ENCODE results near the gene FUT8. TPM values are rescaled to one million over a fixed set of nuclear protein-coding genes. Genes with fewer than 3 reads are reported as not detected.

The FUT8 gene
- total and polyA plus RNA-seq, 2 of the 8 experiments (the other 6 are each of a cell fraction or from before 2014, with no cell fraction given): 10.5 to 25.1 TPM

DNA sequence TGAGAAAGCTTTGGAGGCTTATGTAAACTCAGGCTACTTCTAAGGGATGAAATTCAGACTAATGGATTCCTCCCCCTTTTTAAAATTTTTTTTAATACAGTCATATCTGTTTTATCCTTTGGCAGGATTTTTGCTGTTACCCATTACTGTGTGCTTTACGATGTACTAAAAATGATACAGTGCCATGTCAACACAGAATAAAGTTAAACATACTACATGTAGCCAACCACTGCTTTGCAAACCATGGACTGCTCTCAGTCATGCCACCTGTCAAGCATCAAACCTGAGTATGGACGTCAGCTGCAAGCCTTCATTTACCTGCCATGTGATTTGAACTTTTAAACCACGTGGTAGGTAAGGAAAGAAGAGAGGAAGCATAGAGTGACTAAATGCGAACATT is 325.8 kb downstream of the FUT8 start:
- no peak overlapping the region for H3K14ac ChIP-seq (ENCODE audit: insufficient read length)
- H4K5ac ChIP-seq (ENCODE audit: insufficient read length, low read depth, low read length): no peak overlapping the region
- no peak overlapping the region for H4K8ac ChIP-seq (ENCODE audit: extremely low read depth, insufficient read depth, low read length)
- H2BK5ac ChIP-seq (ENCODE audit: low read depth, low read length): no peak overlapping the region
- H3K18ac ChIP-seq (ENCODE audit: extremely low read depth, low read length): no peak overlapping the region
- no peak overlapping the region for H2BK15ac ChIP-seq (ENCODE audit: low read length)
- no peaks in the 10 kb centered on the region for H3K79me1 ChIP-seq (ENCODE audit: low read depth, low read length)
- H3K79me2 ChIP-seq (ENCODE audit: control insufficient read depth in 1 of 2, insufficient read depth in 2 of 2, low read length in 2 of 2): no peaks in the 10 kb centered on the region
- H2BK20ac ChIP-seq (ENCODE audit: low read length): no peak overlapping the region
- no peak overlapping the region for H3K4me3 ChIP-seq (ENCODE audit: extremely low read depth in 1 of 4, insufficient read depth in 2 of 4, low read depth in 3 of 4, low read length in 4 of 4)
- H4K20me1 ChIP-seq (replicated peaks in 1 of 2; ENCODE audit: control insufficient read depth in 1 of 2, insufficient read depth in 2 of 2, low read length in 2 of 2): no peaks in the 10 kb centered on the region
- ChIA-PET POLR2A (ENCODE audit: partially characterized antibody) (no interaction called here), CTCF (ENCODE audit: partially characterized antibody) (no interaction called here)
- H3K9ac ChIP-seq (replicated peaks in 1 of 4; ENCODE audit: extremely low read depth in 1 of 4, low read depth in 3 of 4, low read length in 3 of 4): no peak overlapping the region
- FAIRE-seq (no peak), DNase-seq (ENCODE audit: low read depth in 1 of 2, low spot score in 2 of 2) (no peak)
- 92% methylated on average over 4 of the region's 4 CpGs; no CpG with 5 or more reads in 1 of the 2 experiments for WGBS, 2 experiments (ENCODE audit: extremely low coverage in 1 of 2, insufficient coverage in 1 of 2, insufficient read length in 1 of 2, insufficient replicate concordance in 2 of 2, low coverage in 1 of 2, low lambda C conversion rate in 2 of 2, missing lambda C conversion rate in 1 of 2)
- no peaks in the 10 kb centered on the region for H3K23me2 ChIP-seq (ENCODE audit: low read depth, low read length)
- H3K4me1 ChIP-seq (replicated peaks in 1 of 4; ENCODE audit: control insufficient read depth in 3 of 4, insufficient read depth in 4 of 4, low read length in 3 of 4): no peaks in the 10 kb centered on the region
- H3K36me3 ChIP-seq (ENCODE audit: control insufficient read depth in 2 of 4, insufficient read depth in 4 of 4, low read length in 3 of 4): no peaks in the 10 kb centered on the region
- no peak overlapping the region for H3K4ac ChIP-seq (replicated peaks; ENCODE audit: insufficient read length, low read depth, low read length)
- H3K9me3 ChIP-seq (ENCODE audit: insufficient read depth in 2 of 2, low read depth in 1 of 2, low read length in 1 of 2): no peaks in the 10 kb centered on the region
- no peak overlapping the region for H4K91ac ChIP-seq (replicated peaks; ENCODE audit: insufficient read length, low read length)
- no peaks in the 10 kb centered on the region; a peak in 1 of 7 replicates for H3K27me3 ChIP-seq (replicated peaks in 1 of 4; ENCODE audit: control insufficient read depth in 3 of 4, extremely low read depth in 1 of 4, insufficient read depth in 3 of 4, low read length in 3 of 4)
- H3K4me2 ChIP-seq (ENCODE audit: insufficient read depth in 1 of 2, low read depth in 2 of 2, low read length in 2 of 2): no peak overlapping the region
- no peak overlapping the region for H2BK12ac ChIP-seq (ENCODE audit: low read depth, low read length)
- no peak overlapping the region for H3K27ac ChIP-seq (ENCODE audit: low read depth, low read length)
- no peak overlapping the region for H2AK5ac ChIP-seq (ENCODE audit: low read depth, low read length)
- no peak overlapping the region for H2AFZ ChIP-seq (ENCODE audit: low read length)
- H2BK120ac ChIP-seq (replicated peaks; ENCODE audit: low read depth, low read length): no peak overlapping the region
- TF ChIP-seq CBX5 (IDR thresholded peaks at IDR 0.05; ENCODE audit: low read depth, low read length) (no peak), SUZ12 (IDR thresholded peaks at IDR 0.05; ENCODE audit: low read length) (no peak), SIX5 (IDR thresholded peaks at IDR 0.05; ENCODE audit: low read depth, low read length) (no peak), CHD1 (IDR thresholded peaks at IDR 0.05; ENCODE audit: low read depth, low read length) (no peak), NRF1 (IDR thresholded peaks at IDR 0.05; ENCODE audit: low read depth, low read length) (no peak), SRF (IDR thresholded peaks at IDR 0.05; ENCODE audit: low read depth, low read length) (no peak), JUND (IDR thresholded peaks at IDR 0.05; ENCODE audit: low read length) (no peak), SP1 (IDR thresholded peaks at IDR 0.05; ENCODE audit: low read depth, low read length) (no peak), HDAC6 (IDR thresholded peaks at IDR 0.05; ENCODE audit: low read depth, low read length) (no peak), RFX5 (IDR thresholded peaks at IDR 0.05; ENCODE audit: borderline replicate concordance, low read depth, low read length) (no peak)
- TF ChIP-seq, protein P1, sequence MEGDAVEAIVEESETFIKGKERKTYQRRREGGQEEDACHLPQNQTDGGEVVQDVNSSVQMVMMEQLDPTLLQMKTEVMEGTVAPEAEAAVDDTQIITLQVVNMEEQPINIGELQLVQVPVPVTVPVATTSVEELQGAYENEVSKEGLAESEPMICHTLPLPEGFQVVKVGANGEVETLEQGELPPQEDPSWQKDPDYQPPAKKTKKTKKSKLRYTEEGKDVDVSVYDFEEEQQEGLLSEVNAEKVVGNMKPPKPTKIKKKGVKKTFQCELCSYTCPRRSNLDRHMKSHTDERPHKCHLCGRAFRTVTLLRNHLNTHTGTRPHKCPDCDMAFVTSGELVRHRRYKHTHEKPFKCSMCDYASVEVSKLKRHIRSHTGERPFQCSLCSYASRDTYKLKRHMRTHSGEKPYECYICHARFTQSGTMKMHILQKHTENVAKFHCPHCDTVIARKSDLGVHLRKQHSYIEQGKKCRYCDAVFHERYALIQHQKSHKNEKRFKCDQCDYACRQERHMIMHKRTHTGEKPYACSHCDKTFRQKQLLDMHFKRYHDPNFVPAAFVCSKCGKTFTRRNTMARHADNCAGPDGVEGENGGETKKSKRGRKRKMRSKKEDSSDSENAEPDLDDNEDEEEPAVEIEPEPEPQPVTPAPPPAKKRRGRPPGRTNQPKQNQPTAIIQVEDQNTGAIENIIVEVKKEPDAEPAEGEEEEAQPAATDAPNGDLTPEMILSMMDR (IDR thresholded peaks at IDR 0.05; ENCODE audit: control extremely low read depth in 1 of 3, insufficient read depth in 1 of 3, low read depth in 1 of 3, low read length in 3 of 3): no peak
- no peak overlapping the region for H3K23ac ChIP-seq (ENCODE audit: insufficient read length)
- no peak overlapping the region for H3K56ac ChIP-seq (replicated peaks; ENCODE audit: insufficient read length, low read depth, low read length)

Data from H1 (cell line).